GM19025 (cell line): Measurements from ENCODE around the gene MED12L.
A peak's percentile ranks its signal among the peaks of the same experiment; 100 is the strongest.

Experiments
- ATAC-seq: cut with Tn5 transposase; IDR thresholded peaks from one replicate; pipeline ENCODE4 v1.9.1; 2021; ENCODE audit warnings: mild to moderate bottlenecking, low read depth, moderate library complexity; ENCODE audit not compliant: unreplicated experiment

Gene MED12L

DNA sequence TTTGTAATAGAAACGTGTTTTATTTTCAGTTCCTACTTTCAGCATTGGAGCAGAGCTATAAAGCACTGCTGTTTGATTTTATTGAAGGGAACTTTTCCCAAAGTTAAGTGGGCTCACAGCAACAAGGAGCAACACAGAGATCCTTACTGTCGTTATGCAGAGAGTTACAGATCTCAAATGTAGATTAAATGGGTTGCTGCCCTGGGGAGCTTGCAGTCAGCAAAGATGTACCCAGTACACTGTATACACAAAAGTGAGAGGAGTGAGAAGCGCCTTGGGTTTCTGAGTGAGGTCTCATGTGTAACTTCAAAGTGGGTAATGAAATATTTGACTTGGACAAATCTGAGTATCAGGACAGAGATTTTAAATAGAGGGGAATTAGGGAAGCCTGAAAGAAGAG is 47.7 kb downstream of the MED12L start:
- no peak for ATAC-seq

DNA sequence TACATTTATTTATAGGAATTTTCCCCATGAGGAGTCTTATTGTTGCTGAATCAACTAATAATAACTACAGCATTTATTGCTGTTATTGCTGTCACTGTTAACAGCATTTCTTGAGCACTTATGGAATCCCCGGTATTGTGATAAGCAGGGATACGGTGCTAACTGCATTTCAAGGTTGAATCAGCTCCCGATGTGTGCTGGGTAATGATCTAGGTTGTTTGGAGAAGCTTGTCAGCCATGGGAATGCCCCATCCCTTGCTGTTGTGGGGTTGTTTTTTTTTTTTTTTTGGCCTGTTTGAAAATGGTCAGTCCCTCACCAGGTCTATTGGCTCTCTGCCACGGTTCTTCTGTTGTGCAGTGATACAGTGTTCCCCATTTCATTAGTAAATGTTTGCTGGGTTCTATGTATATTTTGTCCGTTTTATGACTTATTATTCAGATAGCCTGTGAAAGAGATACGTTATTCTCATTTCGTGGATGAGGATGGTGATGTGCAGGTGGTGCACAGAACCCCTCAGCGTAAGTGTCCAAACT is 48.5 kb downstream of the MED12L start:
- ATAC-seq, result no peak

- ATAC-seq, result no peak
These were observed 50.3 kb downstream of the MED12L start for GRCh38 chr3:151135541-151136337.

DNA sequence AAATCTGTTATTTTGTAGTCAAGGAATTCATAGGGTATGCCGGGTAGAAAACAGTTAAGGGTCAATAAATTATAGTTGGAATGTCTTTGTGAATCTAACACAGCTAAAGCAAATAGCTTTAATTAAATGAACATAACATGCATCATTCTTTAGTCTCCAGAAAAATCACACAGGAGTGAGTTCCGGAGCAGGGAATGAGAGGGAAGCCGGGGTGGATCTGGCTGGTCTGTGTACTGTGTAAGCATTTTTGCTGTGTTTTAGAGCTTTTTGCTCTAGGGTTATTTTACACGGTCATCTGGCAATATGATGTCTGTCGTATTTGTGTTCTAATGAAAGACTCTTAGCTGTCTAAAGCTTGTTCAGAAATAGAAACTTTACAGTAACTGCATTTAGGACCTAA is 57.5 kb downstream of the MED12L start:
- ATAC-seq, result no peak

DNA sequence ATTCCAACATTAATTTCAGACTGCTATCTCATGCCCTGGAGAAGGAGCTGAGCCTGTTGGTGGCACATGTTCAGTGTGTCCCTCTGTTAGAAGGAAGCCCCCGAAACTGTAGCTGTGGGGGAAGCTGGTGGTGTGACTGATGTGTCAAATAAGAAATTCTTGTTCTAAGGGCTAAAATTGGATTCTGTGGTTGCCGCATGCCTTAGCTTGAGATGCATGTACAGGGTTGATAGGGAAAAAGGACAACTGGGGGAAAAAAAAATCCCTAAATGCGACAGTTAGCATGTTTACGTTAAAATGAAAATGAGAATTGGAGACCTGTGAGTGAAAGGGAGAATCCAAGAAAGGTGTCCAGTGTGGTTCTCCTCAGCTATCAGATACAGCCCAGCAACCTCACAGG is 58.6 kb downstream of the MED12L start:
- ATAC-seq, result no peak

GRCh38 chr3:151144760-151145159 is 59.3 kb downstream of the MED12L start:
- ATAC-seq, result no peak

GRCh38 chr3:151145713-151146070 is 60.2 kb downstream of the MED12L start:
- ATAC-seq, result no peak

DNA sequence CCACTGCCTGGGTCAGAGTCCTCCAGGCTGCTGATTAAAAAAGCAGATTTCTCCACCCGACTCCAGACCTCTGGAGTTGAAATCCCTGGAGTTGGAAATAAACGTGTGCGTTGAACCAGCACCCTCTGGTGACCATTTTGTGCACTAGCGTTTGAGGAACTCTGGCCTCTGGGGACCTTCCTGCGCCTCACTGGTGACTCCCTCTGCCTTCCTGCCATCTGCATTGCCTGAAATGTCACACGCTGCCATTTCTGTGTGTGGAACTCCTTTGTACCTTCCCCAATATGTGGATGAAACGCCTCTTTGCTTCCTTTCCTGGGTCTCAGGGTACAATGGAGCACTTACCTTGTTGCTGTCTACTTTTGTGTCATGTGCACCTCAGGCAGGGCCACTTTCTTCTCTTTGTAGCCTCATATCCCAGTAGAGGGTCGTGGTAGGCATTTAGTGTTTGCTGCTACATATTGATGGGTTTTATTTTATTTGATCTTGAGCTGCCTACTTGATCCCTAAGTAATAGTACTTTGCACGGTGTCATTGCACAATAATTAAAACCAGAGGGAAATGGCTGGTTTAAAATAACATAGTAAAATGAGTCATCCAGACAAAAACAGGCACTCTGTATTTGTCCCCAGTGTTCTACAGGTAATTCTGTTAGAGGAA is 60.7 kb downstream of the MED12L start:
- peak; percentile 89 for ATAC-seq

DNA sequence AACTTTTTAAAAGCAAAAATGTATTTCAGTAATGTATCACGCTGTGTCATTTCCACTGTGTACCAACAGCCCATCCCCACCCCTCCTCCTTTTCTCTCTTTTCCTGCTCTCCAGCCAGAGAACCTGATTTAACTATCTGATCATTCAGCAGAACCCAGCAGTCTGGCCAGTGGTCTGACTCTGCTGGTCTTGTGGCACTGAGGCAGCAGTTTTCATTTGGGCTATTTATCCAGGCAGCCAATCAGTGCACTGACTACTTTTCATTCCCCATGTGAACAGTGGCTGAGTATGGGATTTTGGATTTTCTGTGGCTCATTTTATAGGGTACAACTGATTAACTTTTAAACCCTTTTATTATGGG is 61.2 kb downstream of the MED12L start:
- no peak for ATAC-seq

GRCh38 chr3:151147299-151147698 is 61.8 kb downstream of the MED12L start:
- ATAC-seq, result no peak

- no peak for ATAC-seq
These were observed 67.1 kb downstream of the MED12L start for GRCh38 chr3:151152455-151153079.

- ATAC-seq, result no peak
These were observed 69.1 kb downstream of the MED12L start for GRCh38 chr3:151154566-151154965.

DNA sequence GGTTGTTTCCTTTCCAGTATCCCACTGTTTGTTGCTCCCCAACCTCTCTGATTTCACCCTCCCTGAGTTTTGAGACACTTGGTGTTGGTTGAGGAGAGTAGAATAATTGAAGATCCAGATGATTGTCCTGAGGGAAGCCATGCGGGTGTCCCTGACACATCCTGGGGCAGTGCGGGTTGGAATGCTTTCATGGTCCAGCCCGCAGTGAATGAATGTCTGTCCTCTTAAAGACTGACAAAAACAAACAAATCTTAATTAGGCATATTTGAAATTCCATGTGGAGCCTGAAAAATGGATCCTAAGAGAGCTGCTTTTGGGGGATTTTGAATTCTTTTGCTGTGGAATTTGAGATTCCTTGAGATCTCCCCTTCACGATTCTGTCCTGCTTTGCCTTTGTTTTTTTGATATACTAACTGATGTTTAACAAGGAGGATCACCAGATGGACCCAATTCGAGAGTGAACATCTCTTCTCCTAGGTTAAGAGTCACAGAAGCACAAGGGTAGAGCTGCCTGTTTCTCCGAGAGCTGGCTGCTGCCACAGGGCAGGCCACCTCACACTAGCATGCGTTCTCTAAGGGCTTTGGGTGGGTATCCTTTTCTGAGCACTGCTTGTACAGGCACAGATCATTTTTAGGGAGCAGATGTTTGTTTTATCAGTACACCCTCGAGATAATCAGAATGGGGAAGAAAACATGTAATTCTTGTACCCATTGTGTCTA is 70.1 kb downstream of the MED12L start:
- ATAC-seq, result no peak

DNA sequence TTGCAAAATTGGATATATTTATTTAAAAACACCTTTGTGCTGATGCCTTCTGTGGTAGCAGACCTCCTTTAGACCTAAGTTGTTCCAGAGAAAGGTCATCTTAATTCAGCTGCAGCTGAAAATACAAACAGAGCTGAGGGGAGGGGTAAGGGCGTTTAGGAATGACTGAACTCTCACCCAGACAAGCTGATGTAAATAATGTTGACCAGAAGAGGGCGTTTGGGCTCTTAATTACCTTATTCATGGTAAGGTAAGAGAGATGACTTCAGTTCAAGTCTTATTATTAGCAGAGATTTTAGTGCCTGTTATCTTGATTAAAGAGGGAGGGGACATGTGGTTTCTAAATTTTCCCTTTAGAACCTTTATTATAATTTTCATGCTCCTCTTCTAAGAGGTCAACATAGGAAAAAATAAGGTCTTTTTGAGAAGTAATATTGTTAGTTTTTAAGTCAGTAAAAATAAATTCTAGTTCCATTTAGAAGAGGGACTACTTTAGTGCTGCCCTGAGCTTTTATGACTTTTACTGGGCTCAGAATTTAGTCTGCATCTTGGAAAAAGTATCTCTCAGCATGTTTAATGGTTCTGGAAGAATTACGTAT is 71.3 kb downstream of the MED12L start:
- no peak for ATAC-seq

GRCh38 chr3:151159806-151160205 is 74.3 kb downstream of the MED12L start:
- ATAC-seq, result no peak

DNA sequence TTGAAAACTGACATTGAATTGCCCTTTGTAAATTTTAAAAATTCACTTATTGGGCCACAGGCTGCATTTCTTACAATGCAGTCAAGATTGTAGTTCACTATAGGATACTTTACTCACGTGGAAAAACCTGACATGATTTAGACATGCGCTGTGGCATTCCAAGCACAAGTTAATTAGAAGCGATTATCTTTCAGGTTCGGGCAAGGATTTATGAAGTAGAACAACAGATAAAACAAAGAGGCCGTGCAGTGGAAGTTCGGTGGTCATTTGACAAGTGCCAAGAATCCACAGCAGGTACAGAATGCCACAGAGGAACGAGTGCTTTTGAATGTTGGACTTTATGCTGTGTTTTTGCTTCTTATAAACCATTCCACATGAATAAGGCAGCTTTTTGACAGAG is 79.8 kb downstream of the MED12L start:
- no peak for ATAC-seq

- no peak for ATAC-seq
These were observed 80.7 kb downstream of the MED12L start for GRCh38 chr3:151166161-151166560.

GRCh38 chr3:151168269-151169094 is 83.0 kb downstream of the MED12L start:
- ATAC-seq, result no peak

- peak; percentile 31 for ATAC-seq
These were observed 83.9 kb downstream of the MED12L start for GRCh38 chr3:151169262-151169947.
